GM12873 (cell line): ENCODE results near the gene HNF1A.

Source experiments
- TF ChIP-seq, protein P1 (sequence below): IDR thresholded peaks from 2 replicates; pipeline ENCODE4 v1.5.1; 2012; ENCODE audit warnings: low read depth, mild to moderate bottlenecking, moderate library complexity, low read length, control low read depth; ENCODE audit not compliant: insufficient read depth; ENCODE audit errors: missing control alignments

HNF1A gene

DNA sequence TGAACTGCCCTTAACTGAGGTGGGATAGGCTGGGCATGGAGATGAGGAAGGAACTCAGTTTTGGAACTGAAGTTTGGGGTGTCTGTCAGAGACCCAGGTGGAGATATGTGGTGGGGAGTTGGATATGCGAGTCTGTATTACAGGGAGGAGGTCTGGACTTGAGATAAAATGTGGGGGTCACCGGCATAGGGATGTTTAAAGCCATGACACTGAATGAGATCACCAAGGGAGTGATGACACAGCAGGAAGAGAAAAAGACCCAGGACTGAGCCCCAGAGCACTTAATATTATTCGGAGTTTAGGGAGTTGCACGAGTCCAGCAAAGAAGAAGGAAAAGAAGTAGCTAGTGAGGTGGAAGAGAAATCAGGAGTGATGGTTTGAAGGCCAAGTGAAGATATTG is 64.7 kb downstream of the HNF1A start:
- TF ChIP-seq, protein P1, sequence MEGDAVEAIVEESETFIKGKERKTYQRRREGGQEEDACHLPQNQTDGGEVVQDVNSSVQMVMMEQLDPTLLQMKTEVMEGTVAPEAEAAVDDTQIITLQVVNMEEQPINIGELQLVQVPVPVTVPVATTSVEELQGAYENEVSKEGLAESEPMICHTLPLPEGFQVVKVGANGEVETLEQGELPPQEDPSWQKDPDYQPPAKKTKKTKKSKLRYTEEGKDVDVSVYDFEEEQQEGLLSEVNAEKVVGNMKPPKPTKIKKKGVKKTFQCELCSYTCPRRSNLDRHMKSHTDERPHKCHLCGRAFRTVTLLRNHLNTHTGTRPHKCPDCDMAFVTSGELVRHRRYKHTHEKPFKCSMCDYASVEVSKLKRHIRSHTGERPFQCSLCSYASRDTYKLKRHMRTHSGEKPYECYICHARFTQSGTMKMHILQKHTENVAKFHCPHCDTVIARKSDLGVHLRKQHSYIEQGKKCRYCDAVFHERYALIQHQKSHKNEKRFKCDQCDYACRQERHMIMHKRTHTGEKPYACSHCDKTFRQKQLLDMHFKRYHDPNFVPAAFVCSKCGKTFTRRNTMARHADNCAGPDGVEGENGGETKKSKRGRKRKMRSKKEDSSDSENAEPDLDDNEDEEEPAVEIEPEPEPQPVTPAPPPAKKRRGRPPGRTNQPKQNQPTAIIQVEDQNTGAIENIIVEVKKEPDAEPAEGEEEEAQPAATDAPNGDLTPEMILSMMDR, result no peak

DNA sequence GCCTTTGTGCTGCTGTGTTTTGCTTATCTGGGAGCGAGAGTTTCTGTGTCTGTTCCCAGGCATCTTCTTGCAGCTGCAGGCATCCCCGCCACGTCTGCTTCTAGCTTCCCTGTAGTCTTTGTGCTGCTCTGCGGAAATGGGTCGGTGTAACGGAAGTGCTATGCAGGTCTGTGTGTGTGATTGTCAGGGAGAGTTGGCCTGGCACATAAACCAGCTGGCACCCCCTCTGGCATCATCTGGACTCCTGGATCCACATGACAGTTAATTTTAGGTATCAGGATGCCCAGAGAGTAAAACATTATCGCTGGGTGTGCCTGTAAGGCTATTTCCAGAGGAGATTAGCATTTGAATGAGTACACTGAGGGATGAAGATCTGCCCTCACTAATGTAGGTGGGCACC is 70.1 kb downstream of the HNF1A start:
- TF ChIP-seq, protein P1, result no peak

DNA sequence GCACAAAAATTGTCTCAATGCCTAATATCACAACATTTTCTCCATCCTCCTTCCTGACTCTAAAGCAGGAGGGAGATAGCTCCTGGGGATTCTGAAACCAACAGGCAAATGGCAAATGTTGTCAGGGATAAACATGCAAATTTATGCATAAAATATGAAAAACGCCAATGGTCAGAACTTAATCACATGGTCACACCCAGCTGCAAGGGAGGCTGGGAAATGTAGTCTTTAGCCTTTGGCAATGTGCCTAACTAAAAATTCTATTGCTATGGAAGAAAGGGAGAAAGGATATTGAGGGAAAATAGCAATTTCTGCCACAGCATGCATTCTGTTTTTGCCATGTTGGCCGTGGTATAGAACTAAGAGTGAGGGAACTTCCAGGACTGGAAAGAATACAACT is 72.4 kb downstream of the HNF1A start:
- TF ChIP-seq, protein P1, result no peak
